HepG2 (cell line): Measurements from ENCODE around the gene EDEM3. TPM values are rescaled to one million over a fixed set of nuclear protein-coding genes. Genes with fewer than 3 reads are reported as not detected.

ENCODE experiments used
- ATAC-seq: fragments of 200-7000 bp; cut with Tn5 transposase; 3 replicates; pipeline ENCODE4 v1.9.1; 2020; ENCODE audit warnings: mild to moderate bottlenecking, moderate library complexity
- BruUV-seq: library from RNA; stranded (reverse); fragments of 400-500 nt; replicated peaks from 2 replicates; lab custom pipeline; 2021; lab: Mats Ljungman, UMichigan
- CTCF ChIA-PET: fragments of 300-600 bp; formaldehyde crosslinking; extraction: SDS; loops from one replicate; lab custom pipeline; 2021; ENCODE audit warnings: low total read pairs, inconsistent platforms, low intra/inter-chr PET ratio; lab: Yijun Ruan, JAX
- POLR2A ChIA-PET: fragments of 350-600 bp; sonication (Branson Sonifier 250); formaldehyde crosslinking; loops from one replicate; lab custom pipeline; 2020; ENCODE audit warnings: antibody characterized with exemption, inconsistent platforms; lab: Yijun Ruan, JAX
- DNase-seq: peaks from one replicate; pipeline ENCODE4 v3.0.0-alpha.2; 2015; ENCODE audit warnings: low spot score
- FAIRE-seq: peaks from 3 replicates; lab custom pipeline; 2011; peaks lifted over from hg19 to GRCh38; lab: Jason Lieb, UNC
- H2AFZ ChIP-seq: one replicate; pipeline ENCODE4 v1.6.1; 2011; ENCODE audit warnings: low read length, inconsistent platforms
- H3K27ac ChIP-seq: fragments of 300-600 bp; 3 replicates; pipeline ENCODE4 v1.8.0; 2011; ENCODE audit warnings: mixed run types, mild to moderate bottlenecking, mixed read lengths, low read length, inconsistent platforms; ENCODE audit not compliant: insufficient read depth; ENCODE audit errors: extremely low read length
- H3K27me3 ChIP-seq, 2 experiments: fragments of 200-600 bp in 1 of 2; 2 replicates in 1 of 2; 3 replicates in 1 of 2; pipeline versions ENCODE4 v1.6.0 to v1.8.0; 2011; ENCODE audit warnings: low read length in 2 of 2, mild to moderate bottlenecking in 2 of 2, moderate library complexity in 2 of 2, inconsistent platforms in 1 of 2; ENCODE audit not compliant: insufficient read depth in 2 of 2, control insufficient read depth in 1 of 2
- H3K36me3 ChIP-seq, 2 experiments: fragments of 200-600 bp in 1 of 2; replicated peaks in 1 of 2; 2 replicates in 1 of 2; 3 replicates in 1 of 2; pipeline versions ENCODE4 v1.5.1 to v1.8.0; 2011; ENCODE audit warnings: low read length in 2 of 2, inconsistent platforms in 1 of 2; ENCODE audit not compliant: insufficient read depth in 2 of 2, control insufficient read depth in 1 of 2
- H3K4me1 ChIP-seq: 2 replicates; pipeline ENCODE4 v1.5.1; 2012; ENCODE audit warnings: low read length, inconsistent platforms; ENCODE audit not compliant: insufficient read depth
- H3K4me2 ChIP-seq: 2 replicates; pipeline ENCODE4 v1.6.0; 2011; ENCODE audit warnings: low read depth, low read length, inconsistent platforms
- H3K4me3 ChIP-seq, 3 experiments: fragments of 200-600 bp in 1 of 3; sonication (generic), shearing (Covaris generic) in 1 of 3; replicated peaks in 1 of 3; 2 replicates each; pipeline ENCODE4 v1.5.1; 2011 to 2016; ENCODE audit warnings: low read length in 3 of 3, inconsistent platforms in 2 of 3, low read depth in 2 of 3, mild to moderate bottlenecking in 2 of 3, control low read depth in 1 of 3, mixed read lengths in 1 of 3; ENCODE audit not compliant: insufficient read depth in 1 of 3
- H3K79me2 ChIP-seq: one replicate; pipeline ENCODE4 v1.6.1; 2011; ENCODE audit warnings: low read length, inconsistent platforms; ENCODE audit not compliant: insufficient read depth
- H3K9ac ChIP-seq: 2 replicates; pipeline ENCODE4 v1.6.0; 2011; ENCODE audit warnings: mild to moderate bottlenecking, low read depth, low read length, inconsistent platforms; ENCODE audit not compliant: insufficient read depth
- H3K9me3 ChIP-seq: 2 replicates; pipeline ENCODE4 v1.5.1; 2012; ENCODE audit warnings: mild to moderate bottlenecking, low read length
- H4K20me1 ChIP-seq: 2 replicates; pipeline ENCODE4 v1.6.0; 2011; ENCODE audit warnings: inconsistent platforms, mild to moderate bottlenecking, low read length, moderate library complexity; ENCODE audit not compliant: insufficient read depth
- ARNT2 ChIP-seq: sonication (generic); formaldehyde crosslinking; IDR thresholded peaks from 2 replicates; pipeline ENCODE4 v1.8.0; 2022; ENCODE audit warnings: mild to moderate bottlenecking, low read depth, missing genetic modification reagents, moderate library complexity
- CEBPG ChIP-seq: IDR thresholded peaks from 2 replicates; pipeline ENCODE4 v1.6.1; 2016
- EHMT2 ChIP-seq: fragments of 200-600 bp; sonication (generic); IDR thresholded peaks from 2 replicates; pipeline ENCODE4 v1.7.0; 2017; ENCODE audit warnings: antibody characterized with exemption, low read depth, low read length, borderline replicate concordance
- HDAC1 ChIP-seq: sonication (generic); formaldehyde crosslinking; IDR thresholded peaks from 2 replicates; pipeline ENCODE4 v1.5.1; 2020; ENCODE audit warnings: mild to moderate bottlenecking, missing genetic modification reagents
- PITX1 ChIP-seq: sonication (generic); formaldehyde crosslinking; IDR thresholded peaks from 2 replicates; pipeline ENCODE4 v1.5.1; 2020; ENCODE audit warnings: mild to moderate bottlenecking, missing genetic modification reagents
- RBAK ChIP-seq: sonication (generic); formaldehyde crosslinking; IDR thresholded peaks from 2 replicates; pipeline ENCODE4 v1.5.1; 2020; ENCODE audit warnings: mild to moderate bottlenecking, missing genetic modification reagents
- SIX1 ChIP-seq: sonication (generic); formaldehyde crosslinking; IDR thresholded peaks from 2 replicates; pipeline ENCODE4 v1.4.0; 2020; ENCODE audit warnings: missing genetic modification reagents, borderline replicate concordance
- ZNF253 ChIP-seq: sonication (generic); formaldehyde crosslinking; IDR thresholded peaks from 2 replicates; pipeline ENCODE4 v1.8.0; 2022; ENCODE audit warnings: mild to moderate bottlenecking, missing genetic modification reagents, borderline replicate concordance
- ZNF33B ChIP-seq: sonication (generic); formaldehyde crosslinking; IDR thresholded peaks from 2 replicates; pipeline ENCODE4 v1.5.1; 2020; ENCODE audit warnings: mild to moderate bottlenecking, missing genetic modification reagents
- ZNF432 ChIP-seq: sonication (generic); formaldehyde crosslinking; IDR thresholded peaks from 2 replicates; pipeline ENCODE4 v1.5.0; 2020; ENCODE audit warnings: missing genetic modification reagents, mild to moderate bottlenecking, borderline replicate concordance
- ZNF567 ChIP-seq: sonication (generic); formaldehyde crosslinking; IDR thresholded peaks from 2 replicates; pipeline ENCODE4 v1.8.1; 2023; ENCODE audit warnings: mild to moderate bottlenecking, missing genetic modification reagents, borderline replicate concordance
- WGBS: methylation state at CpG from one replicate; pipeline ENCODE4 v1.1.6; 2017; ENCODE audit warnings: low lambda C conversion rate; 5-methylcytosine and 5-hydroxymethylcytosine counted together
- in situ Hi-C: cut with HindIII; loops from 2 replicates; pipeline ENCODE4 v1.10.0; 2017; ENCODE audit warnings: low pct_unique_long_range_greater_than_20kb; ENCODE audit not compliant: extremely low pct_ligation_motif_present
- intact Hi-C: fragments of 100-400 bp; cut with micrococcal nuclease; formaldehyde crosslinking; loops from one replicate; pipeline ENCODE4 v1.10.0; 2022; ENCODE audit not compliant: unreplicated experiment
- polyA plus RNA-seq, 8 experiments: library from polyadenylated mRNA; depleted of rRNA in 3 of 8; stranded (reverse) in 7 of 8; unstranded in 1 of 8; fragments of >200 nt; fragmentation: Illumina TruSeq in 4 of 8; extraction: Trizol in 4 of 8; gene quantifications; 2 replicates each; pipeline versions ENCODE4 v1.2.1 to v1.2.3, GENCODE V29; 2011 to 2016; ENCODE audit warnings: low read depth in 4 of 8, missing spikeins in 1 of 8, mixed read lengths in 1 of 8; ENCODE audit not compliant: insufficient read depth in 1 of 8
- total RNA-seq, 5 experiments: library from RNA; depleted of rRNA; stranded (reverse); fragments of >200 nt; fragmentation: Illumina TruSeq; extraction: Trizol; gene quantifications; 2 replicates each; pipeline ENCODE4 v1.2.3, GENCODE V29; 2016; ENCODE audit warnings: low read depth in 1 of 5
- TF ChIP-seq, protein P1 (sequence below): IDR thresholded peaks from 2 replicates; pipeline ENCODE4 v1.6.1; 2016; ENCODE audit warnings: mild to moderate bottlenecking, missing biosample characterization, missing genetic modification reagents
- TF ChIP-seq, protein P2 (sequence below): IDR thresholded peaks from 2 replicates; pipeline ENCODE4 v1.6.1; 2016; ENCODE audit warnings: low read depth, control low read depth
- TF ChIP-seq, protein P3 (sequence below): sonication (generic); formaldehyde crosslinking; IDR thresholded peaks from 2 replicates; pipeline ENCODE4; 2020; ENCODE audit warnings: missing genetic modification reagents, mild to moderate bottlenecking, borderline replicate concordance

The EDEM3 gene
- total and polyA plus RNA-seq, 2 of the 13 experiments (the other 11 are each of a cell fraction or from before 2014, with no cell fraction given) = 13.1 to 18.2 TPM

DNA sequence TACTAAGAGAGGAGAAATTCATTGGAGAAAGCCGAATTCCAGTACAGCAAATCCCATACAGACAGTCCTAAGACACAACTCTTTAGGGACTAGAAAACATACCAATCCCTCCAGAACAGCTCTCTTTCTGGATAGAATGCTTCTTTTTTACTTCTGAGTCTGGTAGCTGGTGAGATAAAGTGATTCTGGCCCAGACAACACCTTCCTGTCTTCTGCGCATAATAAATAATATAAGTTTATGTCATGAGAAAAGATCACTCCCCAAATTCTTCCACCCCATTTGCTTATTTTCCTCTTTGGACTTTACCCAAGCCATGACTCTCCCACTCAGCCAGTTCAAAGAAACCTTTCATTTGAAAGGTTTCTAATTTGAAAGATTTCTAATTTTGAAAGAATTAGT, 98.4 kb downstream of the EDEM3 start:
- TF ChIP-seq, protein P1, sequence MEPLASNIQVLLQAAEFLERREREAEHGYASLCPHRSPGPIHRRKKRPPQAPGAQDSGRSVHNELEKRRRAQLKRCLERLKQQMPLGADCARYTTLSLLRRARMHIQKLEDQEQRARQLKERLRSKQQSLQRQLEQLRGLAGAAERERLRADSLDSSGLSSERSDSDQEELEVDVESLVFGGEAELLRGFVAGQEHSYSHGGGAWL = no peak
- TF ChIP-seq ARNT2 = no peak
- no peak for TF ChIP-seq SIX1 (CRISPR knock-in tag)
- TF ChIP-seq ZNF33B = no peak
- TF ChIP-seq, protein P2, sequence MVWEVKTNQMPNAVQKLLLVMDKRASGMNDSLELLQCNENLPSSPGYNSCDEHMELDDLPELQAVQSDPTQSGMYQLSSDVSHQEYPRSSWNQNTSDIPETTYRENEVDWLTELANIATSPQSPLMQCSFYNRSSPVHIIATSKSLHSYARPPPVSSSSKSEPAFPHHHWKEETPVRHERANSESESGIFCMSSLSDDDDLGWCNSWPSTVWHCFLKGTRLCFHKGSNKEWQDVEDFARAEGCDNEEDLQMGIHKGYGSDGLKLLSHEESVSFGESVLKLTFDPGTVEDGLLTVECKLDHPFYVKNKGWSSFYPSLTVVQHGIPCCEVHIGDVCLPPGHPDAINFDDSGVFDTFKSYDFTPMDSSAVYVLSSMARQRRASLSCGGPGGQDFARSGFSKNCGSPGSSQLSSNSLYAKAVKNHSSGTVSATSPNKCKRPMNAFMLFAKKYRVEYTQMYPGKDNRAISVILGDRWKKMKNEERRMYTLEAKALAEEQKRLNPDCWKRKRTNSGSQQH (CRISPR knock-in tag) = no peak
- no peak for TF ChIP-seq HDAC1
- TF ChIP-seq EHMT2 = no peak
- ChIA-PET POLR2A (no interaction called here), CTCF (no interaction called here)
- in situ Hi-C loops (loop anchor here (25.0 kb wide), 1 partner anchor 569 kb away; no protein-coding TSS in a partner anchor), intact Hi-C loops (no loop called here)
- H3K4me2 ChIP-seq = no peak overlapping the region
- BruUV-seq = no TSS peak
- H3K9me3 ChIP-seq = no peaks in the 10 kb centered on the region
- H3K9ac ChIP-seq = no peak overlapping the region
- no peaks in the 10 kb centered on the region; a peak in 1 of 5 replicates for H3K27me3 ChIP-seq
- FAIRE-seq = no peak
- H3K79me2 ChIP-seq = no peaks in the 10 kb centered on the region
- DNase-seq = no peak
- no peak overlapping the region for H2AFZ ChIP-seq
- 52% methylated on average over 2 of the region's 2 CpGs for WGBS
- no peaks in the 10 kb centered on the region for H4K20me1 ChIP-seq
- no peak for ATAC-seq
- no peaks in the 10 kb centered on the region for H3K4me1 ChIP-seq
- H3K27ac ChIP-seq = no peak overlapping the region
- no peak overlapping the region for H3K4me3 ChIP-seq
- H3K36me3 ChIP-seq = no peaks in the 10 kb centered on the region

DNA sequence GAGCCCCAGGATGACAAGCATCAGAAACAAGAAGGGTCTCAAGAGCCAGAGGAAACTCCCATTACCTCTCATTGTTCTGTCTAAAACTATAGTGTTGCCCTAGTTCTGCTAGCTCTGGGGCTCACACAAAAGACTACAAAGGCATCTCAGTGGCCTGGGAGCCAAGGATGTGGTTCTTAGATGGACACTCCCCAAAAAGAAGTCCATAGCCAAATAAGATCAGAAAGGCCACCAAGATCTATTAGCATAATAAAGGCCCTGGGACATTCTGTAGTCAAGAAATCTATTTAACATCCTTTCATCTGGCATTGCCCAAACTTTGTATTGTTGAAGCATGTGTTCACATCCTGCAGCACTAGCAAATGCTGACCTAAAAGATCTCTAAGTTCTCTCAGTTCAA, 99.5 kb downstream of the EDEM3 start:
- no peak overlapping the region for H3K4me3 ChIP-seq
- H2AFZ ChIP-seq = no peak overlapping the region
- BruUV-seq = no TSS peak
- H3K4me1 ChIP-seq = no peaks in the 10 kb centered on the region
- DNase-seq = no peak
- no peaks in the 10 kb centered on the region for H3K36me3 ChIP-seq
- no peak for ATAC-seq
- in situ Hi-C loops = loop anchor here (25.0 kb wide), 1 partner anchor 568 kb away; no protein-coding TSS in a partner anchor
- intact Hi-C loops = no loop called here
- no peak overlapping the region for H3K9ac ChIP-seq
- H3K27me3 ChIP-seq = no peaks in the 10 kb centered on the region; a peak in 2 of 5 replicates
- ChIA-PET POLR2A (no interaction called here), CTCF (no interaction called here)
- no peaks in the 10 kb centered on the region for H3K9me3 ChIP-seq
- no peaks in the 10 kb centered on the region for H4K20me1 ChIP-seq
- H3K27ac ChIP-seq = no peak overlapping the region
- no peaks in the 10 kb centered on the region for H3K79me2 ChIP-seq
- FAIRE-seq = no peak
- H3K4me2 ChIP-seq = no peak overlapping the region
- TF ChIP-seq RBAK (CRISPR knock-in tag) = no peak
- TF ChIP-seq ZNF432 = no peak
- TF ChIP-seq, protein P3, sequence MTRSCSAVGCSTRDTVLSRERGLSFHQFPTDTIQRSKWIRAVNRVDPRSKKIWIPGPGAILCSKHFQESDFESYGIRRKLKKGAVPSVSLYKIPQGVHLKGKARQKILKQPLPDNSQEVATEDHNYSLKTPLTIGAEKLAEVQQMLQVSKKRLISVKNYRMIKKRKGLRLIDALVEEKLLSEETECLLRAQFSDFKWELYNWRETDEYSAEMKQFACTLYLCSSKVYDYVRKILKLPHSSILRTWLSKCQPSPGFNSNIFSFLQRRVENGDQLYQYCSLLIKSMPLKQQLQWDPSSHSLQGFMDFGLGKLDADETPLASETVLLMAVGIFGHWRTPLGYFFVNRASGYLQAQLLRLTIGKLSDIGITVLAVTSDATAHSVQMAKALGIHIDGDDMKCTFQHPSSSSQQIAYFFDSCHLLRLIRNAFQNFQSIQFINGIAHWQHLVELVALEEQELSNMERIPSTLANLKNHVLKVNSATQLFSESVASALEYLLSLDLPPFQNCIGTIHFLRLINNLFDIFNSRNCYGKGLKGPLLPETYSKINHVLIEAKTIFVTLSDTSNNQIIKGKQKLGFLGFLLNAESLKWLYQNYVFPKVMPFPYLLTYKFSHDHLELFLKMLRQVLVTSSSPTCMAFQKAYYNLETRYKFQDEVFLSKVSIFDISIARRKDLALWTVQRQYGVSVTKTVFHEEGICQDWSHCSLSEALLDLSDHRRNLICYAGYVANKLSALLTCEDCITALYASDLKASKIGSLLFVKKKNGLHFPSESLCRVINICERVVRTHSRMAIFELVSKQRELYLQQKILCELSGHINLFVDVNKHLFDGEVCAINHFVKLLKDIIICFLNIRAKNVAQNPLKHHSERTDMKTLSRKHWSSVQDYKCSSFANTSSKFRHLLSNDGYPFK (CRISPR knock-in tag) = no peak
- TF ChIP-seq ZNF567 = no peak
- no peak for TF ChIP-seq PITX1 (CRISPR knock-in tag)
- no peak for TF ChIP-seq CEBPG
- no peak for TF ChIP-seq ZNF253 (CRISPR knock-in tag)
